Stimulated activated CD4-positive, alpha-beta T cell treated with anti-CD3 and anti-CD28 coated beads, Interleukin-4, amount 100 ng/mL, for 48 hours (primary cell): Measurements from ENCODE around the gene SEMA5B.

Experiments
- DNase-seq, 2 donors: peaks; one replicate each; pipeline ENCODE4 v3.0.0-alpha.2; 2020; ENCODE audit warnings: low read depth in 2 of 2

The SEMA5B gene

GRCh38 chr3:123024056-123024455 is 3.5 kb downstream of the SEMA5B start:
- no peak for DNase-seq

DNA sequence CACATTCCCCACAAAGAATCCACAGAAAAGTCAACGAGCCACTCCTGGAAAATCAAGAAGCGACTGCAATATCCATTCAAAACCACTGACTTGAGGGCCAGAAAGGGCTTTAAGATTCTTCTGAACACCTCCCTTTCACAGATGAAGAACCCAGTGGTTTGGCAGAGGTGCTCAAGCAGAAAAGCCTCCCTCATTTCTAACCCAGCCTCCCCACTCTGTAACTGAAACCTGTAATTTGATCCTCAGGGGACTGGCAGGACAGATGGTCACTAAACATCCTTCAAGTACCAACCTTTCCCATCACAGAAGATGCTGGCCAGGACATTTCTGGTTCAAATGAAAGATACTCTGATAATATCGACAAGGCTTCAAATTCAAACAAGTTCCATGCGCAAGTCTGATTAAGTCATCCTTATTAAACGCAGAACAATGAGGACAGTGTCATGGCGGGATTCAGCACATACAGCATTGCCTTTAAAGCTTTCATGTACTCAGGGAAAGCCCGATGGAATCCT is 5.5 kb downstream of the SEMA5B start:
- no peak for DNase-seq

GRCh38 chr3:123021388-123021787 is 6.2 kb downstream of the SEMA5B start:
- DNase-seq = no peak

GRCh38 chr3:123020709-123021108 is 6.9 kb downstream of the SEMA5B start:
- DNase-seq = no peak

GRCh38 chr3:123019591-123019990 is 8.0 kb downstream of the SEMA5B start:
- DNase-seq = no peak

DNA sequence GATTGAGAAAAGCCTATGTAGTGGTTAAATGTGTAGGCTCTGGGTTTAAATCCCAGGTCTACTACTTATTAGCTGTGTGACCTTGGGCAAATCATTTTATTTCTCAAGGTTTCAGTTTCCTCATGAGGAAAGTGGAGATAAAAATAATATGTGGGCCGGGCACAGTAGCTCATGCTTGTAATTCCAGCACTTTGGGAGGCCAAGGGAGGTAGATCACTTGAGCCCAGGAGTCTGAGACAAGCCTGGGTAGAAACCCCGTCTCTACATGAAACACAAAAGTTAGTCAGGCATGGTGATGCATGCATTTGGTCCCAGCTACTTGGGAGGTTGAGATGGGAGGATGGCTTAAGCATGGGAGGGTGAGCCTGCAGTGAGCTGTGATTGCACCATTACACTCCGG is 8.4 kb downstream of the SEMA5B start:
- DNase-seq = no peak

DNA sequence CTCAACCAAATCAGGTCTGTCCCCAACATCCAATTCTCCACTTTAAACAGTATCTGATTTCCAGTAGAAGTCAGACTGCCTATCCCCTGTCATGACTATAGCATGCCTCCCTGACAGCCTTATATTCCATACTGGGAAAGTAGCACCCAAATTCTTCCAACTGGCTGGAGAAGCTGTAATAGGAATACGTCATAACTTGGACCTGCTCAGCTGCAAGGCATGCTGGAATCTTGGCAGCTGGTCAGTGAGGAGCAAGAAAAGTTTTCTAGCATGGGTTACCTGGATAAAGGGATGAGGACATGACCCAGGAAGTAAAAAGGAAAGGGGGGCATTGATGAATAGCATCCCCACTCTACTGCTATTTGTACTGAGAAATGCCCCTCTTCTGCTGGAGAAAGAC is 8.9 kb downstream of the SEMA5B start:
- DNase-seq = no peak

GRCh38 chr3:123015596-123015995 is 12.0 kb downstream of the SEMA5B start:
- no peak for DNase-seq

GRCh38 chr3:123013876-123014275 is 13.7 kb downstream of the SEMA5B start:
- DNase-seq = no peak

DNA sequence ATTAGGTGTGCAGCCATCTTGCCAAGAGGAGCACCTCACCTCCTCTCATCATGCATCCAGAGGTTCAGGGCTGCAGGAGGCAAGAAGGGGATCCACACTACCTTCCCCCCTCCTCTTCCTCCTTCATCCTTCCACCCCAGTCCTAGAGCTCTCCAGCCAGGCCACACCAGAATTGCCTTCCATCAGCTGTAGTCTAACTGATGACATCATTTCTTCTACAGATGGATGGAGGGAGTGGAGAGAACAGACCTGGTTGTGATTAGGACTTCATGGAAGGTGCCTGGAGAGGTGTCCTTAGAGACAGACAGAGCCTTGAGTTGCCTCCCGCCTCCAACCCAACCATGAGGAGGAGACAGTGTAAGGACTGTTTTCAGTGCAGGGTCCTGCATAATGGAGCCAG is 14.9 kb downstream of the SEMA5B start:
- no peak for DNase-seq

DNA sequence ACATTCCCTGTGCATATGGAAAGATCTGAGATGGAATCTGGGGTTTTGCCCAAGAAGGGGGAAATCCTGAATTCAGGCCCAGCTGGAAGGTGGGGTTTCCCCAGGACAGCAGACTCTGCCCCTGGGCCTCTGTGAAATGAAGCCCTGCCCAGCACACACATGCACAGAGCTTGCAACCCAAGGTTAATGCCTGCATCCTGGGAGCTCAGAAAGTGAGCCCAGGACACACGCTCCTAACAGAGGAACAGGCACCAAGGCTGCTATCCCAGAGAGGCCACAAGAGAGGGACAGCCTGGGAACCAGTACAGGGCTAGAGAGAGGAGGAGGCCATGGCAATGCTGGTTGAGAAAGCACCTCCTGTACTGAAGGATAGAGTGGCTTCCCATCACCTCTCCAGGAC is 16.1 kb downstream of the SEMA5B start:
- no peak for DNase-seq

DNA sequence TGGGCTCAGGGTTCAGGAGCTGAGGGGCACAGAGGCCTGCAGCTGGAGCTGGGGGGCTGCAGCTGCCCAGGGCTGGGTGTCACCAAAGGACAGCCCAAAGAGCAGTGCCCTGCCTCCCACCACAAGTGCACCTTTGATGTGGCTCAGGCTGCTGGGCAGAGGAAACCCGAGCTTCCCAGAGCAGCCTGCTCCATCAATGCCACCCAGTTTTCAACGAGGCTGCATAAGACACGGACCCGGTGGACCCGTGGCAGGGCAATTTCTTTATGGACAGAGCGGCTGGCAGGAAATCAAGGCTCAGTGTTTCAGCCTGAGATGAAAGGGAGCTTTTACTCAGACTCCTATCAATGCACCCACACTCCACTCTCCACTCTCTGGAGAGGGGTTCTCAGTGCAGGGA is 18.7 kb downstream of the SEMA5B start:
- DNase-seq = no peak

- DNase-seq = no peak
Measured at GRCh38 chr3:123006609-123007008, 21.0 kb downstream of the SEMA5B start.

- DNase-seq = no peak
Measured at GRCh38 chr3:123005291-123005690, 22.3 kb downstream of the SEMA5B start.

GRCh38 chr3:123004201-123004918 is 23.2 kb downstream of the SEMA5B start:
- no peak for DNase-seq

GRCh38 chr3:123002749-123003497 is 24.6 kb downstream of the SEMA5B start:
- DNase-seq = no peak

GRCh38 chr3:123002100-123002748 is 25.3 kb downstream of the SEMA5B start:
- DNase-seq = no peak

GRCh38 chr3:122998856-122999255 is 28.7 kb downstream of the SEMA5B start:
- DNase-seq = no peak

DNA sequence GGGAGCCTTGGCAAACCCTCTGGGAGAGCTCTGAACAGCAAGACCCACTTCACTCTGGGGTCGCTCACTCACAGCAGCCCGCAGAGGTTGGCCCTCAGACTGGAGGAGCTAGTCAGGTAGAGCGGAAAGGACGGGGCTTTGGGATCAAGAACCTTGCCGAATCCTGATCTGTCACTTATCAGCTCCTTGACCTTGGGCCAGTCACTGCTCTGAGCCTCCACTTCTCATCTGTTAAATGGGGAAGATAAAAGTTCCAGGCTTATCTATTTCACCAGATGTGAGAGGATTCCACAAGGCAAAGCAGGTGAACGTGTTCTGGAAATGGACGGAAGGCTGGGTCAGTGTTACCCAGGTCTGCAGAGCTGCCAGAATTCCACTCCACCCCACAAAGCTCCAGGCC is 29.4 kb downstream of the SEMA5B start:
- DNase-seq = no peak

GRCh38 chr3:122996038-122996580 is 31.5 kb downstream of the SEMA5B start:
- no peak for DNase-seq

- DNase-seq = no peak
Measured at GRCh38 chr3:122994954-122995353, 32.6 kb downstream of the SEMA5B start.
